CMK (cell line): ENCODE data around the gene FOXE1.

Experiments
- DNase-seq: peaks from one replicate; pipeline ENCODE4 v3.0.0-alpha.2; 2010; ENCODE audit warnings: low read depth

Gene FOXE1

DNA sequence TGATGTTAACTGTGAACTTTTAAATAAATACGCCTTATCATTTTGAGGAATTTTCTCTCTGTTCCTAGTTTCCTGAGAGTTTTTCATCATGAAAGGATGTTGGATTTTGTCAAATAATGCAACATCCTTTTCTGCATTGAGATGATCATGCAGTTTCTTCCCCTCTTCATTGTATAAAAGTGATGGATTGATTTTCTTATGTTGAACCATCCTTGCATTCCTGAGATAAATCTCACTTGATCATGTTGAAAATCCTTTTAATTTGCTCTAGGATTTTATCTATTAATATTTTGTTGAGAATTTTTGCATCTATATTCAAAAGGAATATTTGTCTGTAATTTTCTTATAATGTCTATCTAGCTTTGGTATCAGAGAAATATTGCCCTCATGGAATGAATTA lies 13.3 kb downstream of the FOXE1 start:
- DNase-seq: no peak

- DNase-seq: no peak
Measured at GRCh38 chr9:97866848-97867247, 13.8 kb downstream of the FOXE1 start.

- DNase-seq: no peak
Measured at GRCh38 chr9:97868859-97869258, 15.8 kb downstream of the FOXE1 start.

GRCh38 chr9:97873425-97873824 lies 20.4 kb downstream of the FOXE1 start:
- DNase-seq: no peak

GRCh38 chr9:97873882-97874281 lies 20.9 kb downstream of the FOXE1 start:
- DNase-seq: no peak

DNA sequence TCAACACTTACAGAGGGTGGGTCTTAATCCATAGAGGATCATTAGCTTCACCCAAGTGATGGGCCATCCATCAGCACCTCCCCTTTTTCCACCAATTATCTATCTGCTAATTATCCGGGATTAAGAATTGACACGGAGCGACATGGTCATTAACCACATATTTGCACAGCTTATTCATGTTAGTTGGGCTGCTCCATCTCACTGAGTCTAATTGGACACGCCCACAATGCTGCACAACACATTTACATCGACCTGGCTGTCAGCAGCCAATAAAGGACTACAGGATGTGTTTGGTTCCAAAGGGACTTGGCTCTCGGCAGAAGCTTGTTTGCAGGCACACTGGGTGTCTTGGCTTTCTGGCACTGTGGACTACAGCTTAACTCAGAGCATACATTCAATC lies 21.6 kb downstream of the FOXE1 start:
- no peak for DNase-seq

DNA sequence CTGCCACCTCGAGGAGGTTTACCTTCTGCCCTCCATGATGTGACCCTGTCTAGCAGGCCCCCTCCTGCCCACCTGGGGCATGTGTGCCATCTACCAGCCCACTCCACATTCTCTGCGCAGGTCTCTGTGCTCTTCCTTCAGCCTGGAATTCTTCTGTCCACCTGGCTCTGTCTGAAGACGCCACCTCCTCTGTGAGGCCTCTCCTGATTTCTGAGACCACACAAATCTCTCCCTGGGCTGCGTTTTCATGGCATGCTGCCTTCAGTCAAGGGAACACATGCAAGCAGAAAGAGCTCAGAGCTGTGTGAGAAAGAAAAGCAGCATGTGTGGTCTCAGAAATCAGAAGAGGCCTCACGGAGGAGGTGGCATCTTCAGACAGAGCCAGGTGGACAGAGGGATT lies 22.1 kb downstream of the FOXE1 start:
- DNase-seq: no peak

DNA sequence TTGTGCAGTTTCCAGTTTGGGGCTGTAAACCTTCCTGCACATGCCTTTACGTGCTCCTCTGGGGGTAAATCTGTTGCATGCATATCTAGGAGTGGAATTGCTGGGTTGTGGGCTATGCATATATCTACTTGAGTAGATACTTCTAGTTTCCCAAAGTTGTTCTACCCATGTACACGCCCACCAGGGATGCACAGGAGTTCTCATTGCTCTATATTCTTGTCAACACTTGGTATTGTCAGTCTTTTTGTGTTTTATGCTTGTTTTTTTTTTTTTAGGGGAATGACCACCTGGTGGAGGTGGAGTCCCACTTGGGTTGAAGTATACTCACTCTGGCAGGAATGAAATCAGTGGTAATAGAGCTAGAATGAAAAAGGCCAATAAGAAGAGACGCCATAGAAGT lies 23.0 kb downstream of the FOXE1 start:
- DNase-seq: no peak

GRCh38 chr9:97880336-97880735 lies 27.3 kb downstream of the FOXE1 start:
- DNase-seq: no peak

DNA sequence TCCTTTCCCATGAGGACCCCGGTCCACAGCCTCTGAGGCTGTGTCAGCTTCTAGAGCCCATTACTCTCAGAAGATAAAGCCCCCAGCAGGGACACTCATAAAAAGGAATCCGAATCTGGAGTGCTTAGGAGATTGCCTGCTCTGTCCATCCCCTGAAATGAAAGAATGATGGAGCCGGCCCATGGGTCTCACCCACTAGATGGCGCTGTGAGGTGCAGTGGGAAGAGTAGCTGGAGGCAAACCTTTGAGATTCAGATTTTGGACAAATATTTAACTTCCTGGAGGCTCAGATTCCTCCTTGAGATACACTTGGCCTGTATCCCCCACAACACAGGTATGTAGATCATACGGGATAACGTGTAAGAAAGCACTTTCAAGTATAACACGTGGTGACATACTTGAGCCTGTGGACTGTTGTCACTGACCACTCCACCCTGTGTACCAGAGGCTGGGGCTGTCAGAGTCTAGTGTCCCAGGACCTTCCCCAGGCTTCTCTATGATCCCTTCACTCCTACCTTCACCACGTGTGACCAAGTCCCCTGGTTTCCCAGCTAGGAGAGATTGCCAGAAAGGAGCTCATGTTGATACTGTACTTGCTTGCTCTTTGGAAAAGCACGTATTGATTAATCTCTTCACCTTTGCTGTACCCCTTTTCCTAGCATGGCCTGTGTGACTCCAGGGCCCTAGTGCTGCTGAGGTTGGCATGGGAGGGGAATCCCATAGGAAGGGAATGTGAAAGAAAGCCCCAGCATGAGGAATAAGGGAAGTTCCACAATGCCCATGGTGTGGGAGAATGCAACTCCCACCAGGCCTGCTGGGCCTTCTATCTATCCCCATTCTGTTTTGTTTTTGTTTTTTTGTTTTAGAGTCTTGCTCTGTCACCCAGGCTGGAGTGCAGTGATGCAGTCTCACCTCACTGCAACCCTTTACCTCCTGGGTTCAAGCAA lies 37.2 kb downstream of the FOXE1 start:
- DNase-seq: no peak

GRCh38 chr9:97891736-97892135 lies 38.7 kb downstream of the FOXE1 start:
- DNase-seq: no peak

DNA sequence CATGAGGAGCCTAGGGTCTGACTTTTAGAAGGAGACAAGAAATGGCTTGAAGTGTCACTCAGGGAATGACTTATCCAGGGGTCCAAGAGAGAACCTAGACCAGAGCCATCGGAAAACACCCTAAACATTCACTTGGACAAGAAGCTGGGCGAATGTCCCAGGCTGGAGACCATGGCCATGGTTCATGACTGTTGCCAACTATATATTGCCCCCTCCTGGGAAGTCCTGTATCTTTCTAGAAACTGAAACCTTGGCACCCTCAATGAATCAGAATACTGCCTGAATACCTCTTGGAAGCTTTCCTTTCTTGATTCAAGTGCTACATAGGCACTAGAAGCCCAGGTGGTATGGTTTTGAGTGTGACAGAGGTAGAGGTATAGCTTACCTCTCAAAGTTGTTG lies 39.4 kb downstream of the FOXE1 start:
- DNase-seq: no peak

GRCh38 chr9:97895211-97895610 lies 42.2 kb downstream of the FOXE1 start:
- no peak for DNase-seq

DNA sequence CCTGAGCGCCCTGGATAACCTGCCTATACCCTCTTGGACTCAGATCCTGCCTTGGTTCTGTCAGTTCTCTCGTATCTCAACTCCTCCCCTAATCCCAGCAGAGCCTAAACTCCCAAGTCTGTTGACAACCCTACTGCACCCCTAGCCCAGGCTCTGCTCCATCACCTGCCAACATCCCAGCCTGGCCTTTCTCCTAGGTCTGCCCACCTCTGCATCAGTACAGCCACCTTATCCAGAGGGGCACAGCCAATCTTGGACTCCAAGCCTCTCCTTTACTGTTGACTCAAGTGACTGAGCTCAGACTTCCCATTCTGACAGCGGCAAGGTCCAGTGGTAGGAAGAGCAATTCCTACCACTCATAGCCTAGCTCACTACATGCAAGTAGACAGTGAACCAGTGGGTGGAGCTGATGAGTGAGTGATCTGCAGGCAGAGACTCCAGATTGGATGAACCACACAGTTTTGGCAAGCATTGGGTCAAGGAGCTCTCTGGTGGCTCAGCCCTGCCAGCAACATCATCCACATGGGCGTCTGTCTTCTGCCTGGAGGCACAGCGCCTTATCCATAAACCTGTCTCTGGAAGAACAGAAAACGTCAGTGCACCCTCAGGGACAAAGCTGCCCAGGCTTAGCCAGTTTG lies 42.8 kb downstream of the FOXE1 start:
- DNase-seq: no peak

- no peak for DNase-seq
Measured at GRCh38 chr9:97900103-97900737, 47.2 kb downstream of the FOXE1 start.

- no peak for DNase-seq
Measured at GRCh38 chr9:97900738-97901565, 47.9 kb downstream of the FOXE1 start.

GRCh38 chr9:97903177-97903576 lies 50.2 kb downstream of the FOXE1 start:
- DNase-seq: no peak

DNA sequence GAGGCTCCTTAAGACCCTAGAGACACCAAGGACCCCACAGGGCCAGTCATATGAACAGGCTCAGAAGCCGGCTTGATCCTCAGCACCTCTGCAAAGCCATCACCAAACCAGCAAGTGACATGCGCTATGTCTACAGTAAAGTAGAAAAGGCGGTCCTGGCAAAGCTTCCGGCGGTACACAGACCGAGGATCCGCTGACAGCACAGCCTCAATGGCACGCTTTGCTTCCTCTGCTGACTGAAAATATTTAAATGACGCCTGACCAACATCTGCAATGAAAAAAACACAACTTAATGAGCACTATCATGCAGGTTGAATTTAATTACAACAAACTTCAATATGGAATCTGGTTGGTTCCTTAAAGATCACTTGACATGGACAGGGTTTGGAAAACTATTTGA lies 51.7 kb downstream of the FOXE1 start:
- DNase-seq: no peak

- no peak for DNase-seq
Measured at GRCh38 chr9:97905228-97905627, 52.2 kb downstream of the FOXE1 start.
